Measurements from ENCODE around the gene NKAIN1. TPM values are rescaled to one million over a fixed set of nuclear protein-coding genes. Genes with fewer than 3 reads are reported as not detected.

NKAIN1 gene
- polyA plus RNA-seq, 3 donors, result not detected

DNA sequence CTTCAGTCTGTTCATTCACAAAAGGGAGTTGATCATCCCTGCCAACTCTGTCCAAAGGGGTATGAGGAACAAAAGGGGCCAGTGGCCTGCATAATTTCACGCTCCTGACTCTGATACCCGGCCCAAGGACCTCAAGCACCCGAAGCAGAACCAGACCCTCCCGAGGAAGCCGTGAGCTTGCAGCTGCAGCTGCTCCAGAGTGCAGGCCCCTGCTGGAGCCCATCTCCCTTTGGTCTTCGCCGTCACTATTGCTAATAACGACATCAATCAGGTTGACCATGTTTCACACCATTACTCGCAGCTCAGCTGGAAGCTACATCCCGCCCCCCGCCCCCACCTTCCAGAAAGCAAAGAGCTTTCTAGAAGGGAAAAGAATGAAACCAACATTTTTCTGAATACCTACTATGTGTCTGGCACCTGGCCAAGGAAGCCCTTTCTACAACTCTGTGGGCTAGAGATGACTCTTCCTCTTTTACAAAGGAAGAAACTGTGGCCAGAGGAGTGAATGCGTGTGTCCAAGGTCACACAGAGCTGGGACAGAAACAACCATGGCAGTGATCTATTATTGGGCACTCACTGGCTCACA, 5.5 kb downstream of the NKAIN1 start:
- H3K27me3 ChIP-seq (ENCODE audit: control insufficient read depth in 2 of 2, insufficient read depth in 2 of 2, low read length in 2 of 2), result peaks cover 28 to 43% of the 10 kb centered on the region in 2 donors

GRCh38 chr1:31232689-31233088, 7.0 kb downstream of the NKAIN1 start:
- Mint-ChIP-seq H3K4me1 (no peaks in the 10 kb centered on the region), H3K4me3 (no peak overlapping the region), H3K9me3 (peaks cover 0 to 3% (median 0%) of the 10 kb centered on the region in 7 donors), H3K36me3 (no peaks in the 10 kb centered on the region), H3K27ac (no peak overlapping the region), H3K27me3 (ENCODE audit: low read depth in 3 of 3) (peaks cover 24 to 35% (median 25%) of the 10 kb centered on the region in 3 donors)
- DNase-seq, result no peak
- intact Hi-C loops (cut with micrococcal nuclease), result no loop called here
- Histone ChIP-seq H2AFZ (ENCODE audit: insufficient read depth, low read depth, low read length, poor library complexity, severe bottlenecking) (no peak overlapping the region), H3K27ac (ENCODE audit: low read depth in 1 of 2, low read length in 2 of 2) (no peak overlapping the region), H4K20me1 (ENCODE audit: insufficient read depth, low read length) (no peaks in the 10 kb centered on the region), H3K9ac (ENCODE audit: insufficient read depth, low read length, poor library complexity, severe bottlenecking) (no peak overlapping the region), H3K9me3 (replicated peaks in 1 of 2; ENCODE audit: control insufficient read depth in 1 of 2, insufficient read depth in 1 of 2, low read length in 2 of 2) (no peaks in the 10 kb centered on the region), H3K4me2 (replicated peaks; ENCODE audit: extremely low read depth, low read length, poor library complexity, severe bottlenecking) (no peak overlapping the region), H3K79me2 (ENCODE audit: insufficient read depth, low read length) (no peaks in the 10 kb centered on the region), H3K4me3 (replicated peaks in 1 of 3; ENCODE audit: low read depth in 2 of 3, low read length in 3 of 3) (no peak overlapping the region), H3K27me3 (ENCODE audit: control insufficient read depth in 2 of 2, insufficient read depth in 2 of 2, low read length in 2 of 2) (peaks cover 13 to 28% of the 10 kb centered on the region in 2 donors), H3K4me1 (ENCODE audit: control insufficient read depth in 1 of 2, insufficient read depth in 2 of 2, low read length in 2 of 2) (no peaks in the 10 kb centered on the region), H3K36me3 (replicated peaks in 1 of 2; ENCODE audit: control insufficient read depth in 1 of 2, insufficient read depth in 2 of 2, low read length in 2 of 2) (no peaks in the 10 kb centered on the region)
- TF ChIP-seq CTCF (IDR thresholded peaks at IDR 0.05), result no peak
- no CpG with 5 or more reads among the region's 2 CpGs for WGBS (ENCODE audit: insufficient coverage)

More for the DNA sequence above, 5.5 kb downstream of the NKAIN1 start:
- H3K27me3 Mint-ChIP-seq (ENCODE audit: low read depth in 3 of 3), result peaks cover 39 to 48% (median 40%) of the 10 kb centered on the region in 3 donors
- H3K9me3 Mint-ChIP-seq, result peaks cover 0 to 11% (median 5%) of the 10 kb centered on the region in 7 donors
- Histone ChIP-seq H3K79me2 (ENCODE audit: insufficient read depth, low read length) (no peaks in the 10 kb centered on the region), H3K4me3 (replicated peaks in 1 of 3; ENCODE audit: low read depth in 2 of 3, low read length in 3 of 3) (no peak overlapping the region), H4K20me1 (ENCODE audit: insufficient read depth, low read length) (no peaks in the 10 kb centered on the region), H3K4me2 (replicated peaks; ENCODE audit: extremely low read depth, low read length, poor library complexity, severe bottlenecking) (no peak overlapping the region), H3K27ac (ENCODE audit: low read depth in 1 of 2, low read length in 2 of 2) (no peak overlapping the region), H3K36me3 (replicated peaks in 1 of 2; ENCODE audit: control insufficient read depth in 1 of 2, insufficient read depth in 2 of 2, low read length in 2 of 2) (no peaks in the 10 kb centered on the region), H3K9ac (ENCODE audit: insufficient read depth, low read length, poor library complexity, severe bottlenecking) (no peak overlapping the region), H2AFZ (ENCODE audit: insufficient read depth, low read depth, low read length, poor library complexity, severe bottlenecking) (no peak overlapping the region), H3K4me1 (ENCODE audit: control insufficient read depth in 1 of 2, insufficient read depth in 2 of 2, low read length in 2 of 2) (no peaks in the 10 kb centered on the region), H3K9me3 (replicated peaks in 1 of 2; ENCODE audit: control insufficient read depth in 1 of 2, insufficient read depth in 1 of 2, low read length in 2 of 2) (peaks cover 0 to 8% of the 10 kb centered on the region in 2 donors)
- H3K4me3 Mint-ChIP-seq, result no peak overlapping the region
- TF ChIP-seq CTCF (IDR thresholded peaks at IDR 0.05), result no peak
- H3K4me1 Mint-ChIP-seq, result peaks cover 6% of the 10 kb centered on the region
- no peak for DNase-seq
- H3K36me3 Mint-ChIP-seq, result peaks cover 0 to 4% of the 10 kb centered on the region in 2 donors
- 45% methylated on average over 6 of the region's 12 CpGs for WGBS (ENCODE audit: insufficient coverage)
- intact Hi-C loops (cut with micrococcal nuclease), result no loop called here
- H3K27ac Mint-ChIP-seq, result no peak overlapping the region

All from CD14-positive monocyte (primary cell).